H4 (cell line): ENCODE results near the gene ATG2B. TPM values are rescaled to one million over a fixed set of nuclear protein-coding genes. Genes with fewer than 3 reads are reported as not detected.
"Not testable (repeated sequence)": the region's sequence is repeated elsewhere in the genome, so short reads cannot be mapped to it uniquely, and the experiment has no call there.

ENCODE experiments used
- DNase-seq: peaks from one replicate; pipeline ENCODE4 v3.0.0-alpha.2; 2015; ENCODE audit warnings: low spot score
- total RNA-seq: library from RNA; depleted of rRNA; stranded (reverse); fragments of >200 nt; shearing (Covaris generic); gene quantifications from 2 replicates; pipeline ENCODE4 v1.2.3, GENCODE V29; 2014

Gene ATG2B
- total RNA-seq, 1 experiment from 2014 or later, result 5.6 TPM

DNA sequence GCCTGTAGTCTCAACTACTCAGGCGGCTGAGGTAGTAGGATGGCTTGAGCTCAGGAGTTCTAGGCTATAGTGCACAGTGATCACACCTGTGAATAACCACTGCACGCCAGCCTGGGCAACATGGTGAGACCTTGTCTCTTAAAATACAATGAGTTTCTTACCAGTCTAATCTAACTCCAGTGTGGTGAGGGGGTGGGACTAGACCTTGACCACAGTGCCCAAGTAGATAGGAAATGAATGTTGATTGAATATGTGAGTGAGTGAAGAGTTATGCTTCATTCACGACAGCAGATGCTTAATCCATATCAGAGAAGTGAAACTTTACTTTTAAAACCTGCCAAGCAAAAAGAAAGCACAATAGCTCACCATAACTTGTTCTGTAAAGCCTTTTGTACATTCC lies 17.6 kb upstream of the ATG2B start:
- no peak for DNase-seq

DNA sequence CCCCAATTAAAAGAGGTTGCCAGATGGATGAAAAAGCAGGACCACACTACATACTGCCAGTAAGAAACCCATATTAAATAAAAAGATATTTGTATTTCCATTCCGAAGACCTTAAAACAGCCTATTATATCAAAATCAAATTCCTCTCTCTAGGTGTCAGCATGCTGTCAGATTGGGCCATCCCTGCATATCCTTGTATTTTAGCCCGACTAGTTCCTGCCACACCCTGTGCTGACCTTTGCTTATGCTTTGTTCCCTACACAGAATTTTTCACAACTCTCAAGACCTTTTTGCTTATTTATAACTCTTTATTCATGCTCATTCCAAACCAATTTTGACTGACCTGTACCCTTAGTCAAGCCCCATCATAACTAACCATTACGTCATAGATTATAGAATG lies 13.0 kb upstream of the ATG2B start:
- DNase-seq, result no peak

DNA sequence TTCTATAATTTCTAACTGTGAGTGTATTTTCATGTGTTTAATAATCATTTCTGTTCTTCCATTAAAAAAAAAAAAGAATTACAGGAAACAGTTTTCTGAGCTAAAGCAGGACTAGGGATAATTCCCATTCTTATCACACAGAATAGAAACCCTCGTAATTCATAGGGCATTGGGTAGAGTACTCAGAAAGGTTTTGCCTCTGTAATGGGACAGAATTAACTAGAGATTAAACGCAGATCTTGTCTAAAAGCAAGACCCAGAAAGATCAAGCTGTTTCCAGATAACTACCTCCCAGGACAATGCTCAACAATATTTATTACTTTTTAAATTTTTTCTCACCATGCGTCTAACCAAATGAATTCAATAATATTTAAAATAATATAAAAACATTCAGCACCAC lies 10.4 kb upstream of the ATG2B start:
- DNase-seq, result no peak

DNA sequence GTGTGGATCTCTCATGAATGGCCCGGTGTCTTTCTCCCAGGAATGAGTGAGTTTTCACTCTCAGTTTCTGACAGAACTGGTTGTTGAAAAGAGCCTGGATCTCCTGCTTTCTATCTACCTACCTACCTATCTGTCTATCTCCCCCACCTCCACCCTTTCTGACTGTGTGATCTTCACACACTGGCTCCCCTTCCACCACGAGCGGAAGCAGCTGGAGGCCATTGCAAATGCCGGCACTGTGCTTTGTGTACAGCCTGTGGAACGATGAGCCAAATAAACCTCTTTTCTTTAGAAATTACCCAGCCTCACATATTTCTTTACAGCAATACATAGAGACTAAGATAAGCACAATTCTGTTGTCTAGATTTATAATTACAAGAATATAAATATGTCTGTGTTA lies 7.4 kb upstream of the ATG2B start:
- DNase-seq, result no peak

DNA sequence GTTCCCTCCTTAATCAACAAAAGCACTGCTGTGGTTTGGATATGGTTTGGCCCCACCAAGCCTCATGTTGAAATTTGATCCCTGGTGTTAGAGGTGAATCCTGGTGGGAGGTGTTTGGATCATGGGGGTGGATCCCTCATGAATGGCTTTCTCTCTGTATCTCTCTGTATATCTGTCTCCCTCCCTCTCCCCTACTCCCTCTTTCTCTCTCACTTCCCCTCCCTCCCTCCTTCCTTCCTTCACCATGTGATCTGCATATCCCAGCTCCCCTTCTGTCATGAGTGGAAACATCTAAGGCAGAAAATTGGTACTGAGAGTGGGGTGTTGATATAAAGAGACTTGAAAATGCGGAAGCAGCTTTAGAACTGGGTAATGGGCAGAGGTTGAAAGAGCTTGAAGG lies 5.4 kb upstream of the ATG2B start:
- no peak for DNase-seq

DNA sequence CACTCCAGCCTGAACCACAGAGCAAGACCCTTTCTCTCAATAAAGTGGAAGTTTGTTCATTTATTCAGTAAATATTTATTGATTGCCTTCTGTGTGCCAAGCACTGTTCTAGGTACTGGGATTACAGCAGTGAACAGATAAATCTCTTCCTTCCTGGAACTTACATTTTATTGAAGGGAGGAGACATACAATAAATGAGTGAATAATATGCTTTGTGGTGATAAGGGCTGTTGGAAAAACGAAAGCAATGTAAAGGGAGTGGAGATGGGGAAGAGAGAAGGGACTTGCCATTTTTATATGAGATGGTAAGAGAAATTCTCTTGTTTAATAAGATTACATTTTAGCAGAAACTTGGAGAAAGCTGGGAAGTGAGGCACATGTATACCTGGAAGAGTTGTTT lies 1.8 kb upstream of the ATG2B start:
- no peak for DNase-seq

DNA sequence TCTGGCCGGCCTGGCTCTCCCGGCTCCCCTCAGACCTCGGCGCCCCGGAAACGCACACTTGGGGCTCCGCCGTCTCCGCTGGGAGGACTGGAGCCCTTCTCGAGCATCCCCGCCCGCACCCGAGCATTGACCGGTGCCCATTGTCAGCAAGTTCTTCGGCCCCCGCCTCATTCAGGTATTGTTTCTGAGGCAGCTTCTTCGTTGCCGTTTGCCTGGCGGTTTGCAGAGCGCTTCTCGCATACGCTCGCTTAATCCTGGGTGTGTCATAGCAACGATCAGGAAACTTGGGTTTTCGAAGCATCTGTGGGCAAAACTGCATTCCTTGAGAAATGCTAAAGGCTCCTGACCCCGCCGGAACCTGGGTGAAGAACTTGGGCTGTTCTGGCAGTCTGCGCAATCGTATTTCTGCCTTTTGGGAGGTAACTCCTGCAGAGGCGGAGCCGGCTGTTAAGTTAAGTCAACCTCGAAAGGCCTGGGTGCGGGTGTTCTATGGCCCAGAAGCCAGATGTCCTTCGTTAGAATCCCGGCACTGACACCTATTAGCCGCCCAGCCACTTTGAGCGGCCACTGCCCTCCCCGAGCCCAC lies 703 bp upstream of the ATG2B start:
- DNase-seq, result peak; percentile 20

DNA sequence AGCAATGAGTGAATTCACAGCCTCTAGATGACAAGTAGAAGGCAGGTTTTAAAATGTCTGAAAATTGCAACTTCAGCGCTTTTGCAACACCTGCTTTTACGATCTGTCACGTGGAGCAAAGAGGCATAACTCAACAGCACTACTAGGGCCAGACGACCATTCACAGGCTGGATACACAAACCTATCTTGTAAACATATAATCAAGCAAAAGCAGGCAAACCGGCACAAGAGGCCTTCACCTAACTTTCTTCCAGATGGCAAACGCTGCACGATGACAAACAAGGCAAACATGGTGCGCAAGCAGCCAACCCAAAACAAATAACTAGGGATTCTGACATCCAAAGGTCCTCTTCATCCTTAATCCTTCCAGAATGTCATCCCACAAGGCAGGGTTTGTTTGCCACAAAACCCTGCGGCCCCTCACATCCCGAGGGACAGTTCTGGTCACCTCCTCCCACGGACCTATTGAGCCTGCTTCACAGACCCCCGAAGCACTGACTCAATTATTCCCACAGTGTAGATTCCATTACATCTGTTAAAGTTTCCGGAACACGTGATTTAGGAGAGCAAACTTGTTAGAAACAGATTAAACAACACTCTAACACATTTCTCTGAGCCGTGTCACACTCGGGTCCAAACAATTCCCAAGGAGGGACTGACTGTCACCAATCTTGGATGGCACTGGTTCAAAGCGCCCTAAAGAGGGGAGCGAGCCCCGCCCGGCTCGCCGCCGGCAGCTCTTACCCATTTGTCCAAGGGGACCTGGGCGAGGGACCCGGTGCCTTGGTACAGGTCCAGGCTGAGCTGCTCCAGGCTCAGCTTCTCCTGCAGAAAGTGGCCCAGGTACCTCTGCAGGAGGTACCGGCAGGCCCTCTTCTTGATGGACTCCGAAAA lies 823 bp downstream of the ATG2B start:
- DNase-seq, result peak; percentile 53

DNA sequence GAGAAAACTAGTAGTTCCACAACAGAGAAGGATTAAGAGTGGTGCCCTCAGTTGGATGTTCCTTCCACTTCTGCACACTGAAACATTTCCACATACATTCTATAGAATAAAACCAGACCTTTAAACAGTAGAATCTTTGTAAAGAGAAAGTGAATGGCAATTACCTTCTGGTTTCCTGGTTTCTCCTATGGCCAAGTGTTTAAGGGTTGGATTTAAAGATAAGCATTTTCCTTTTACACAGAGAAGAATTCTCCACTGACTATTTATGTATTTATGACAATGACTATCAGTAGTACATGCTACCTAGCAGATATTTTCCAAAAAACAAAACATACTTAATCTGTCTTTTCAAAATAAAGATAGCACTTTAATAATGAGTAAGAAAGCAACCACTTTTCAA lies 3.2 kb downstream of the ATG2B start:
- no peak for DNase-seq

DNA sequence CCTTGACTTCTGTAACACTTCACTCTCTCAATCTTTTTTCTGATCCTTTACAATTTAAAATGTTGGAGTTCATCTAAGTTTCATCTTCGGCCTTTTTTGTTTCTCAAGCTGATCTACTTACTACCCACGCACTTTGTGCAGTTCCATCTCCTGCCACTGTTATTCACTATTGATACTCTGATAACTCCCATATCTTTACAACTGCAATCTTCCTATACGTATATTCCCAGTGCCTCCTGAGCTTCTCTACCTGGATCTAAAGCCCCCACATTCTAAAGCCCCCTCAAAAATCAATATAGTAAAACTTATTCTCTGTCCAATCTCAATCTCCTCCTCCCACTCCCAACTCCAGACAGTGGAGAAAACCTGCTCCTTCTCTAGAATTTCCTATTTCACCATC lies 5.9 kb downstream of the ATG2B start:
- DNase-seq, result no peak

DNA sequence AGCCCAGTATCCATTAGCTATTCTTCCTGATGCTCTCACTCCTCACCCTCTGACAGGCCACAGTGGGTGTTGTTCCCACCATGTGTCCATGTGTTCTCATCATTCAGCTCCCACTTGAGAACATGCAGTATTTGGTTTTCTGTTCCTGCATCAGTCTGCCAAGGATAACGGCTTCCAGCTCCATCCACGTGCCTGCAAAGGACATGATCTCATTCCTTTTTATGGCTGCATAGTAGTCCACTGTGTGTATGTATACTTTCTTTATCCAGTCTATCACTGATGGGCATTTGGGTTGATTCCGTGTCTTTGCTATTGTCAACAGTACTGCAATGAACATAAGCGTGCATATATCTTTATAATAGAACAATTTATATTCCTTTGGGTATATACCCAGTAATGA lies 8.9 kb downstream of the ATG2B start:
- no peak for DNase-seq

DNA sequence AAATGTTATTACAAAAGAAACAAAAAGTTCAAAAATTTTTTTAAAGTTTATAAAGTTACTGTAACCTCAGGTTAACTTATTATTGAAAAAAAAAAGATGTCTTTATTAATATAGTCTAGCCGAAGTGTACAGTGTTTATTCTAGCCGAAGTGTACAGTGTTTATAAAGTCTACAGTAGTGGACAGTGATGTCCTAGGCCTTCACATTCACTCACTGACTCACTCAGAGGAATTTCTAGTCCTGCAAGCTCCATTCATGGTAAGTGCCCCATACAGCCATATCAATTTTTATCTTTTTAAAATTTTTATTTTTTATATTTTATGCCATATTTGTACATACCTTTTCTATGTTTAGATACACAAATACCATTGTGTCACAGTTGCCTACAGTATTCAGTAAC lies 10.4 kb downstream of the ATG2B start:
- no peak for DNase-seq

DNA sequence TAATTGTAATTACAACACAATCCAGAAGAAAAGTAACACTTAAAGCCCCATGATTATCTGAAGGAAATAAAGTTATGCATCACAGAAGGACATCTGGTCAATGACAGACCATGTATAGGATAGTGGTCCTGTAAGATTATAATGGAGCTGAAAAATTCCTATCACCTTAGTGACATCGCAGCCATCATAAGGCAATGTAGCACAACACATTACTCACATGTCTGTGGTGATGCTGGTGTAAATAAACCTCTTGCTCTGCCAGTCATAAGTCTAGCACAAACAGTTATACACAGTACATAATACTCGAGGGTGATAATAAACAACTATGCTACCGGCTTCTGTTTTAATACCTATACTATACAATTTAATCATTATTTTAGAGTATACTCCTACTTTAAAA lies 11.2 kb downstream of the ATG2B start:
- peak; percentile 16 for DNase-seq

DNA sequence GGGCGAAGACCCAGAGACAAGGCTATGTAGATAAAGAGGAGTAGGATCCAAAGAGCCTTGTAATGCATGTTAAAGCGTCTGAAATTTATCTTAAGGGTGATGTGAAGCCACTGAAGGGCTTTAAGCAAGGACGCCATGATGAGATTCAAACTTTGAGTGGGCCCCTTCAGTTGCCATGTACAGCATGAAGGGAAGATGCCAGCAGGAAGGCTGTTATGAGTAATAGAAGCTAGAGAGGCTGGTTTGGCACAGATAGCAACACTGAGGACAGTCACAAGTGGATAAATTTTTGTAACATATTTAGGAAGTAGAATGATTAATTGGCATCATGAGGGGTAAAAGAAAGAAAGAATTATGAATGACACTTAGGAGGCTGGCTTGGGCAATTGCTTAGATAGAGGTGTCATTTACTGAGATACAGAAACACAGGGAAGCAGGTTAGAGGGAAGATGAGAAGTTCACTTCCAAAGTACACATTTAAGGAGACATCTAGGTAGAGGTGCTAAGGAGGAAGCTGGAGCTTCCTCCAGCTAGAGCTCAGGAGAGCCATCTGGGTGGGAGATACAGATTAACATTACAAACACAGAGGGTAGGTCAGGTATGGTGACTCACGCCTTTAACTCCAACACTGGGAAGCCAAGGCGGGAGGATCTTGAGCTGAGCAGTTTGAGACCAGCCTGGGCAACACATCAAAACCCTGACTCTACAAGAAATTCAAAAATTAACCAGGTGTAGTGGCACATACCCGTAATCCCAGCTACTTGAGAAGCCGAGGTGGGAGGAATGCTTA lies 13.7 kb downstream of the ATG2B start:
- no peak for DNase-seq

DNA sequence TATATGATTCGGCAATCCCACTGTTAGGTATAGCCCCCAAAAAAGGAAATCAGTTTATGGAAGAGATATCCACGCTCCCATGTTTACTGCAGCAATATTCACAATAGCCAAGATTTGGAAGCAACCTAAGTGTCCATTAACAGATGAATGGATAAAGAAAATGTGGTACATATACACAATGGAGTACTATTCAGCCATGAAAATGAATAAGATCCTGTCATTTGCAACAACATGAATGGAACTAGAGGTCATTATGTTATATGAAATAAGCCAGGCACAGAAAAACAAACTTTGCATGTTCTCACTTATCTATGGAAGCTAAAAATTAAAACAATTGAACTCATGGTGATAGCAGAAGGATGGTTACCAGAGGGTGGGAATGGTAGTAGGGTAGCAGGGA lies 15.2 kb downstream of the ATG2B start:
- not testable (repeated sequence) for DNase-seq

DNA sequence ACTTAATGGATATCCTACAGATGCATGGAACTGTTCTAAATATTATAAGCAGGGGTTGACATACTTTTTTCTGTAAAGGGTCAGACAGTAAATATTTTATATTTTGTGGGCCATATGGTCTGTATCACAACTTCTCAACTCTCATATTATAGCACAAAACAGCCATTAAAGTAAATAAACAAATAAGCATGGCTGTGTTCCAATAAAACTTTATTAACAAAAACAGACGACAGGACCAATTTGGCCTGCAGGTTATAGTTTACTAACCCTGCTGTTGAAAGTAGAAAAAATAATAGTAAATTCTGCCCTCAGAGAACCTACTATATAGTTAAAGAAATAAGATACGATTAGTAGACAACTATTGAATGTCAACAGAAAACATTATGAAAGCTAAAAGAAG lies 17.5 kb downstream of the ATG2B start:
- no peak for DNase-seq

DNA sequence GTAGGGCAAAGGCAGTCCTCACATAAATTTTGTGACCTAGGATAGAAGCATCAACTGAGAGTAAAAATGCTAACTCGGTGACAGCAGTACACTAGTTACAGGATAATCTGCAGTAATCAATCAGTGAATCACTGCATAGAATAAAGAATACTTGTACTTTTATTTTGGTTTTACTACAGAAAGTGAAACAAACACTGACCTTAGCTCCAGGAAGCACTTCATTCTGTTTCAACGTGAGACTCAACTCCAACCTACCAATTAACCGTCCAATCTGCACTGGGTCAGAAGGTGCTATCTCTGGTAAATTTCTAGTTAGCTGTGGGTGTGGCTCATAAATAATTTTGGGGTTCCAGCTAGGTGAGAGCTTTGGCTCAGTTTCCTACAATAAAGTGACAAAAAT lies 21.8 kb downstream of the ATG2B start:
- no peak for DNase-seq

DNA sequence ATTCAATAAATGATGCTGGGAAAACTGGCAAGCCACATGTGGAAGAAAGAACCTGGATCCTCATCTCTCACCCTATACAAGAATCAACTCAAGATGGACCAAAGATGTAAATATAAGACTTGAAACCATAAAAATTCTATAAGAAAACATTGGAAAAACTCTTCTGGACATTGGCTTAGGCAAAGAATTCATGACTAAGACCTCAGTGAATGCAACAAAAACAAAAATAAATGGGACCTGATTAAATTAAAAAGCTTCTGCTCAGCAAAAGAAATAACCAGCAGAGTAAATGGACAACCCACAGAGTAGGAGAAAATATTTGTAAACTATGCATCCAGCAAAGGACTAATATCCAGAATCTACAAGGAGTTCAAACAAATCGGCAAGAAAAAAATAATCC lies 24.6 kb downstream of the ATG2B start:
- DNase-seq, result no peak

DNA sequence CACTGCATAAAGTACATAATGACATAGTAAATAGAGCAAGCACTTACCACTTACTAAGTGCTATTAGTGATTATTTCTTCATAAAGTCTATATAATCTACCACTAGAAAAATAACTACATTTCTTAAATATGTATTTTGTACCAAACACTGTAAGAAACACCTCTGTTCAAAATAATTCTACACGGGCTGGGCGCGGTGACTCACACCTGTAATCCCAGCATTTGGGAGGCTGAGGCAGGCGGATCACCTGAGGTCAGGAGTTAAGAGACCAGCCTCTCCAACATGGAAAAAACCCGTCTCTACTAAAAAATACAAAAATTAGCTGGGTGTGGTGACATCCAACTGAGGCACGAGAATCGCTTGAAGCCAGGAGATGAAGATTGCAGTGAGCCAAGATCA lies 38.9 kb downstream of the ATG2B start:
- DNase-seq, result no peak

DNA sequence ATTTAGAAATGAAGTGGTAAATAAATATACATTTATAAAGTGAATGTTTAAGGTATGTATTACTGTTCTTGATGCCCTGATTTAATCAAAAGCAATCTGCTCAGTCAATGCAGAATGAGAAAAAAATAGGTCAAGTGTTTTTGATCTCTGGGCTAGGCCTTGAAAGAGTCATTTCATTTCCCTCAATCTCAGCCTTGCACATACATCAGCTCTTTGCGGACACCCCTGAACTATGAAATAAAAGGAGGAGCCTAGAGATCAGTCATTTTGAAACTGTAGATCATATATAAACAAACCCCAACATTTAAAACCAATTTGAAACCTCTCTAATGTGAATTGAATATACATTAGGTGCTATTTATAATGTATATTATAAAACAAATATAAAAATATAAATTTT lies 42.5 kb downstream of the ATG2B start:
- no peak for DNase-seq

DNA sequence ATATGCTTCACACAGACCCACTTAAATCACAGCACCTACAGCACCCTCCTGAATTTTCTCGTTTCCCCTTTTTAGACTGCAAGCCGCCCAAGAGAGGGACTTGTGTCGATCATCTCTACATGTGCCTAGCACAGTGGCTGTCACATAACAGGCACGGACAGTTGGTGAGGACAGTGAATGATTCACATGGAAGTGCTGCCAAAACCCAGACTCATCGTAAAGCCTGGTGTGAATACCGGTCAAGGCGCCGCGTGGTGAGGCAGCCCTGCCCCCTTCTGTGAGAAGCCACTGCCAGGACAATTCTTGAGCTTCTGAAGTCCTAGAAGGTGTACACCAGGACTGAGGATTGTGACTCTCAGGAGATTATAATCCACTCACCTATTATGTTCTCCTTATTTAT lies 44.3 kb downstream of the ATG2B start:
- DNase-seq, result no peak

DNA sequence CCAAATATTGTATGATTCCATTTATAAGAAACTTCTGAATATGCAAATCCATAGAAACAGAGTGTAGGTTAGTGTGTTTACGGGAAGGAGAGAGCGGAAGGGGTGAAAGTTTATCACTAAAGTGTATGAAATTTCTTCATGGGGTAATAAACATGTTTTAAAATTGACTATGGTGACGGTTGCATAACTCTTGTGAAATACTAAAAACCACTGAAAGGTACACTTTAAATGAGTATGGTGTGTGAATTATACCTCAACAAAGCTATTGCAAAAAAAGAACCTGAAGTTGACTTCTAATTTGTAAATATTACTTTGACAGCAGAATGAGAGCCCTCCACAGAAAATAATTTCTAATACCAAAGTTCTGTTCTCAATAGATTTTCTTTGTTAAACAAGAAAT lies 47.1 kb downstream of the ATG2B start:
- DNase-seq, result no peak

DNA sequence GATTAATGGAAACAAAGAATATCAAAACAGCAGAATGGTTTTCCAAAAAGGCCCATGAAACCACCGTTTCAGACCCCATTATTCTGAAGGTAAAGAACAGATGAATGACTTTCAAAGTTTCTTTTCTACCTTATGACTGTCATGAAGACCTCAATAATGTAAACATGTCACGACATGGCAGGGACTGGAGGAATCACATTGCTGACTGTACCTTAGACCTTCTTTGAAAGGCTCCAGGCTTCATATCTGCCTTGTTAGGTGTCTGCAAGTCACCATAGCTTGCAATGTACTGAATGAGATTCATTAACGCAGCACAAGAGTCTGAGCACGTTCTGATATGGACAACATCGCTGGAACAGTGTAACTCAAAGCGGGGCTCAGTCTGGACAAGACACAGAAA lies 52.2 kb downstream of the ATG2B start:
- DNase-seq, result no peak
